ENCODE results near the gene GFPT2. TPM values are rescaled to one million over a fixed set of nuclear protein-coding genes. Genes with fewer than 3 reads are reported as not detected.

The GFPT2 gene
- total RNA-seq, 1 donor from 2014 or later: 2.4 TPM

DNA sequence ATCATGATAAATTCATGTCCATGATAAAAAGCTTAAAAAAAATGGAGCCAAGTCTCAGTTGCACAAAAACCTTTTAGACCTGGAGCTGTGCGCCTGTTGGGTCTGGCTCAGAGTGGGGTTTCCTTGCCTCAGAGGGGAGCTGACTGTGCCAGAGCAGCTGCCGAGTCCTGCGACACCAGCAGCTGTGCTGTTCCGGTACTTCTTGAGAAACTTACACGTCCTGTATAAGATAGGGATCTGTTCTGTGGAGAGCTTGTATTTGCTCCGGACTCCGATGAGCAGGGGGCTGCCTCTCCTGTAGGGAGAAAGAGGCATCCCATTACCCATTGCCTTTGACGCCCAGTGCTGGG, 28.6 kb downstream of the GFPT2 start:
- DNase-seq (ENCODE audit: low read depth): no peak
- TF ChIP-seq, protein P1, sequence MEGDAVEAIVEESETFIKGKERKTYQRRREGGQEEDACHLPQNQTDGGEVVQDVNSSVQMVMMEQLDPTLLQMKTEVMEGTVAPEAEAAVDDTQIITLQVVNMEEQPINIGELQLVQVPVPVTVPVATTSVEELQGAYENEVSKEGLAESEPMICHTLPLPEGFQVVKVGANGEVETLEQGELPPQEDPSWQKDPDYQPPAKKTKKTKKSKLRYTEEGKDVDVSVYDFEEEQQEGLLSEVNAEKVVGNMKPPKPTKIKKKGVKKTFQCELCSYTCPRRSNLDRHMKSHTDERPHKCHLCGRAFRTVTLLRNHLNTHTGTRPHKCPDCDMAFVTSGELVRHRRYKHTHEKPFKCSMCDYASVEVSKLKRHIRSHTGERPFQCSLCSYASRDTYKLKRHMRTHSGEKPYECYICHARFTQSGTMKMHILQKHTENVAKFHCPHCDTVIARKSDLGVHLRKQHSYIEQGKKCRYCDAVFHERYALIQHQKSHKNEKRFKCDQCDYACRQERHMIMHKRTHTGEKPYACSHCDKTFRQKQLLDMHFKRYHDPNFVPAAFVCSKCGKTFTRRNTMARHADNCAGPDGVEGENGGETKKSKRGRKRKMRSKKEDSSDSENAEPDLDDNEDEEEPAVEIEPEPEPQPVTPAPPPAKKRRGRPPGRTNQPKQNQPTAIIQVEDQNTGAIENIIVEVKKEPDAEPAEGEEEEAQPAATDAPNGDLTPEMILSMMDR (conservative IDR thresholded peaks at IDR 0.05; ENCODE audit: low read depth, low read length): no peak
- H3K4me3 ChIP-seq (ENCODE audit: low read depth, low read length): no peak overlapping the region

DNA sequence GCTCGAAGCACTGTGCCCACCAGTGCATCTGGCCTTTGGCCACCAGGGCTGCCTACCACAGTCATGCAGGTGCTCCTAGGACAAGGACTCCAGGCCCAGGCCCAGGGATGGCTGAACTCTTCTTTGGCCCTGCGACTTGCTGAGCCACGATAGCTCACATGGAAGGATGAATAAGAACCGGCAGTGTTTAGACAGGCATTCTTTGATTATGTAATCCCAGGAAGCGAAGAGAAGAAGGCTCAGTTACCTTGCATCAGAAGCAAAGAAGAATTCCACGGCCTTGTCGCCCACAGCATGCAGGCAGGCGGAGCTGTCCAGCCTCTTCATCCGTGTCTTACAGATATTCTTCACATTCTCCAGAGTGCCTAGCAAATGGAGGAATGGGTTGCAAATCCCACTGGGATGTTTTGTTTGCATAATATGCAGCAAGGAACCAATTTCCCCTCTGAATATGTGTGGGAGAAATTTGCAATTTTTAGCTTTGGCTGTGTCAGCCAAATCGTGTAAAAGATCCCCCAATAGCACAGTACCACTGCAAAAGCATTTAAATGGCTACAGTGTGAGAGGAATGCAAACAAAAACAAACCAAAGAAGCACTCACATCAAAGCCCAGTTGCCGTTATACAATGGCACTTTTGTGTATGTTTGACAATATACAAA, 29.1 kb downstream of the GFPT2 start:
- no peak for DNase-seq (ENCODE audit: low read depth)
- TF ChIP-seq, protein P1 (conservative IDR thresholded peaks at IDR 0.05; ENCODE audit: low read depth, low read length): no peak
- no peak overlapping the region for H3K4me3 ChIP-seq (ENCODE audit: low read depth, low read length)

DNA sequence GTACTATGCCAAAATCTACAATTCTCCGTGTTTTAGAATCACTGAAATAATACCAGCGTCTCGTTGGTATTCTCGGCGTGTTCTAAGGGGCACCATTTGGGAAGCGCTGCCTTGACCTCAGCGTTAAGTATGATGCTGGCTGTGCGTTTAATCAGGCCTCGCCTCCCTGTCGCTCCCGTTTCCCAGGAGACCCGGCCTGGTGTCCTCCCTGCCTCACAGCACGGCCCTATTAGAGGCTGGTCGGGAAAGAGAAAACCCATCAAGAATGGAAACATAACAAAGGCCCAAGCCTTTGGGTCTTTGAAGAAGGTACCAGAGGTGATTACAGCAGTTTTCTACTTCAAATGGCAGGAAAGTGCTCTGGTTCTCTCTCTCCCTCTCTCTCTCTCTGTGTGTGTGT, 30.0 kb downstream of the GFPT2 start:
- no peak for DNase-seq (ENCODE audit: low read depth)
- TF ChIP-seq, protein P1 (conservative IDR thresholded peaks at IDR 0.05; ENCODE audit: low read depth, low read length): no peak
- no peak overlapping the region for H3K4me3 ChIP-seq (ENCODE audit: low read depth, low read length)

DNA sequence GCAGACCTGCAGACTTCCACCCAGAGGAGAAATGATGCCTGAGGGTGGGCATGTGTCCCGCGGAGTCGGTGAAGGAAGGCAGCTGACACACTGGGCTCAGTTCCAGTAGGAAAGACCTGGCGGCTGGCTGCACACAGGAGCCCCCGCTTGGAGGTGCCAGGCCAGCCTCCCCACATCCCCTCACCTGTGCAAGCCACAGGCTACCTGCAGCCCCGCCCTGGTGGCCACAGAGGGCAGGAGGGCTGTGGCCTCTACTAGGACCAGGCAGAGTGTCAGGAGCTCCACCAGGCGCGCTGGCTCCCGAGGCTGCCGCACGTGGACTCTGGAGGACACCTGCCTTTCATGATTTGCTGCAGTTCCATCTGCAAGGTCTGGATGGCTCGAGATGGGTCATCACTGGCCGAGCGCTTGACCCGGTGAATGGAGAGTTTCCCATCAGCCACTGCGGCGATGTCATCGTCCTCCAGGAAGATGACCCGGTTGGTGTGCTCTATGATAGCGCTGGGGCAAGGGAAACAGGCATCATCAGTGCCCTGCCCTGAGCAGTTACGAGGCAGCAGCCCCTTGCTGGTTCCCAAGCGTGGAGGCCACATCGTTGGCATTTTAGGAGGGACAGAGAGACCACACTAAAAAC, 34.6 kb downstream of the GFPT2 start:
- TF ChIP-seq, protein P1 (conservative IDR thresholded peaks at IDR 0.05; ENCODE audit: low read depth, low read length): no peak
- DNase-seq (ENCODE audit: low read depth): no peak
- H3K4me3 ChIP-seq (ENCODE audit: low read depth, low read length): no peak overlapping the region

DNA sequence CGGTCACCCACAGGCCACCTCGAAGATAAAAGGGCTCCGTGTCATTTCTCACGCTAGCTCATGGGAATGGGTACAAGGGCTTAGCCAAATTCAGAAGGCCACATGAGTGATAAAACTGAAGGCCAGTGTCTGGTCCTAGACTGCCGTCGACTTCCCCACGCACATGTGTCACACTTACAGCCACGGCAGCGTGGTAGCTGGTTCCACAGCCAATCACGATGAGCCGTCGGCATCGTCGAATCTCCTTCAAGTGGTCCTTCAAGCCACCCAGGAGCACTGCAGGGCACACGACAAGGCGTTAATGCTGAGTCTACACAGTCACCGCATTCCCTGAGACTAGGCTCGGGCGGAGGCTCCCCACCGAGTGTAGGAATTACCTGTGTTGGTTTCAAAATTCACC, 36.5 kb downstream of the GFPT2 start:
- TF ChIP-seq, protein P1 (conservative IDR thresholded peaks at IDR 0.05; ENCODE audit: low read depth, low read length): no peak
- DNase-seq (ENCODE audit: low read depth): no peak
- H3K4me3 ChIP-seq (ENCODE audit: low read depth, low read length): no peak overlapping the region

DNA sequence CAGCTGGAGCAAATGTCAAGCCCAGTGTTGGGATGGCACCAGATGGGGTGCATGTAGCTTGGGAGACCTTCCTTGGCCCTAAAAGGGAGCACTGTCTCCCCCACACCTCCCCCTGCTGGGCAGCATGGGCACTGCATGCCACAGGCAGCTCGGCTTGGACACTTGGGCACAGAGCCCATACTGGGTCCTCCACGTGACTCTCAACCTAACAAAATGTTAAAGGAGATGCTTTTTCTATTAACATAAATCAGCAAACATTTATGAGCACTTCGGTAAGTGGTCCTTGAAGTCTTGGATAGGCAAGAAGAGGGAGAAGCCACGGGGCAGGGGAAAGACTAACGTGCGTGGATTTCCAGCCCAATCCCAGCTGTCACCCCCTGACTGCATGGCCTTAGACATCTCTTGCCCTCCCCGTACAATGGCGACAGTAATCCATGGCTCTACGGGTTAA, 37.3 kb downstream of the GFPT2 start:
- H3K4me3 ChIP-seq (ENCODE audit: low read depth, low read length): no peak overlapping the region
- TF ChIP-seq, protein P1 (conservative IDR thresholded peaks at IDR 0.05; ENCODE audit: low read depth, low read length): peak; percentile 98
- DNase-seq (ENCODE audit: low read depth): no peak

Measured in epithelial cell of proximal tubule (primary cell).